GM12892 (cell line): ENCODE results near the gene MZT2A.
A peak's percentile ranks its signal among the peaks of the same experiment; 100 is the strongest.
"Not testable (repeated sequence)": the region's sequence is repeated elsewhere in the genome, so short reads cannot be mapped to it uniquely, and the experiment has no call there.

Experiments used
- POLR2A ChIP-seq: IDR thresholded peaks from 2 replicates; pipeline ENCODE4 v1.6.1; 2011; ENCODE audit warnings: low read depth, low read length, control low read depth
- TAF1 ChIP-seq: IDR thresholded peaks from 2 replicates; pipeline ENCODE4 v1.6.1; 2011; ENCODE audit warnings: low read depth, mild to moderate bottlenecking, control low read depth, low read length, borderline replicate concordance

DNA sequence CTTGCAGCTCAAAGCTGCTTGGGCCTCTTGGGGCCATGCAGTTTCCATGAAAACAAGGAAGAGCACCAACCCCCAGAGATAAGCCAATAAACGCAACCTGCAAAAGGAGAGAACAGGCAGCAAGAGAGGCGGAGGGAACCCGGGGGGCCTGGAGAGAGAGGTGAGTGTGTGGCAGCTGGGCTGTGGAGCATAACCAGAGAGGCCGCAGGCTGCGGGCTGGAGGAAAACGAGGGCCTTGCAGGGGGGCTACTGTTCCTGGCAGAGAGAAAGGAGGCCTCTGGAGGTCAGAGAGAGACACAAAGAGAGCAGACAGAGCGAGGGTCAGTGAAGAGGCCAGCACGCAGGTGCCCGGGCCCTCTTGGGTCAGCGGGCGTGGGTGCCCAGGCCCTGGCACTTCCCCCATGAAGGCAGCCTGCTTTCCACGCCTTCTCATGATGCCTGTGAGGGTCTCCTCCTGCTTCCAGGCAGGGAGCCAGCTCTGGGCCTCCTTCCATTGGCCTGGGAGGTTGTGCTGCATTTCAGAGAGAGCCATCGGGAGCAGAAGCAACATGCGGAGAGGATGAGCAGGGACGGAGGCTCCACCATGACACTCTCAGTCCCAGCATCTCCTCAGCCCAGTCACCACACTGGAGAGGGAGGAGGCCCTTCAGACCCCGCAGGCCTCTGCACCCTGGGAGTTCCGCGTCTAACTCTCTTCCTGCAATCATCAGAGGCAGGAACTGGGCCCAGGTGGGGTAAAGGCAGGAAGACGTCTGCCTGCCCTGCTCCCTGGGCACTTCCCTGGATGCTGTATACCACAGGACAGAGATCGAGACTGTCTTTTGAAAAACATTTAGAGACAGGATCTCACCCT, 1.4 kb downstream of the MZT2A start:
- not testable (repeated sequence) for TF ChIP-seq POLR2A
- TF ChIP-seq TAF1 = 0 out of 2 replicates have a peak, but pooled peaks have one; percentile 32
